Activated CD8-positive, alpha-beta memory T cell treated with anti-CD3 and anti-CD28 coated beads, Interleukin-2, amount 10 ng/mL, durations not matched to agents 7 days and 5 days (primary cell): ENCODE results near the gene ADAM11. TPM values are rescaled to one million over a fixed set of nuclear protein-coding genes. Genes with fewer than 3 reads are reported as not detected.
A peak's percentile ranks its signal among the peaks of the same experiment; 100 is the strongest.
"Not testable (repeated sequence)": the region's sequence is repeated elsewhere in the genome, so short reads cannot be mapped to it uniquely, and the experiment has no call there.

Source experiments
- ATAC-seq: fragments of 150-1000 bp; cut with Tn5 transposase; one replicate; pipeline ENCODE4 v1.10.0; 2021; ENCODE audit warnings: moderate library complexity
- CTCF ChIA-PET: fragments of 350-600 bp; sonication (Branson Sonifier 250); formaldehyde crosslinking; loops from one replicate; lab custom pipeline; 2021; ENCODE audit warnings: antibody characterized with exemption; lab: Charles Lee
- DNase-seq: peaks from one replicate; pipeline ENCODE4 v3.0.0-alpha.2; 2020
- H3K27ac Mint-ChIP-seq: one replicate; pipeline ENCODE4 v1.8.0; 2021; ENCODE audit warnings: mild to moderate bottlenecking, mixed read lengths
- H3K27me3 Mint-ChIP-seq: one replicate; pipeline ENCODE4 v1.8.0; 2021; ENCODE audit warnings: mixed read lengths
- H3K36me3 Mint-ChIP-seq: one replicate; pipeline ENCODE4 v1.8.0; 2021; ENCODE audit warnings: mild to moderate bottlenecking, mixed read lengths
- H3K4me1 Mint-ChIP-seq: one replicate; pipeline ENCODE4 v1.8.0; 2021; ENCODE audit warnings: mixed read lengths
- H3K4me3 Mint-ChIP-seq: one replicate; pipeline ENCODE4 v1.8.0; 2021; ENCODE audit warnings: mild to moderate bottlenecking, moderate library complexity, mixed read lengths
- H3K9me3 Mint-ChIP-seq: one replicate; pipeline ENCODE4 v1.8.0; 2022; ENCODE audit warnings: low read depth, mixed read lengths
- total RNA-seq, 2 experiments: library from RNA; stranded (reverse); gene quantifications; one replicate each; pipeline ENCODE4 v1.2.3, GENCODE V29; 2021

Gene ADAM11, protein sequence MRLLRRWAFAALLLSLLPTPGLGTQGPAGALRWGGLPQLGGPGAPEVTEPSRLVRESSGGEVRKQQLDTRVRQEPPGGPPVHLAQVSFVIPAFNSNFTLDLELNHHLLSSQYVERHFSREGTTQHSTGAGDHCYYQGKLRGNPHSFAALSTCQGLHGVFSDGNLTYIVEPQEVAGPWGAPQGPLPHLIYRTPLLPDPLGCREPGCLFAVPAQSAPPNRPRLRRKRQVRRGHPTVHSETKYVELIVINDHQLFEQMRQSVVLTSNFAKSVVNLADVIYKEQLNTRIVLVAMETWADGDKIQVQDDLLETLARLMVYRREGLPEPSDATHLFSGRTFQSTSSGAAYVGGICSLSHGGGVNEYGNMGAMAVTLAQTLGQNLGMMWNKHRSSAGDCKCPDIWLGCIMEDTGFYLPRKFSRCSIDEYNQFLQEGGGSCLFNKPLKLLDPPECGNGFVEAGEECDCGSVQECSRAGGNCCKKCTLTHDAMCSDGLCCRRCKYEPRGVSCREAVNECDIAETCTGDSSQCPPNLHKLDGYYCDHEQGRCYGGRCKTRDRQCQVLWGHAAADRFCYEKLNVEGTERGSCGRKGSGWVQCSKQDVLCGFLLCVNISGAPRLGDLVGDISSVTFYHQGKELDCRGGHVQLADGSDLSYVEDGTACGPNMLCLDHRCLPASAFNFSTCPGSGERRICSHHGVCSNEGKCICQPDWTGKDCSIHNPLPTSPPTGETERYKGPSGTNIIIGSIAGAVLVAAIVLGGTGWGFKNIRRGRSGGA
- under 1 TPM; 0.35 to 0.50 TPM for total RNA-seq

DNA sequence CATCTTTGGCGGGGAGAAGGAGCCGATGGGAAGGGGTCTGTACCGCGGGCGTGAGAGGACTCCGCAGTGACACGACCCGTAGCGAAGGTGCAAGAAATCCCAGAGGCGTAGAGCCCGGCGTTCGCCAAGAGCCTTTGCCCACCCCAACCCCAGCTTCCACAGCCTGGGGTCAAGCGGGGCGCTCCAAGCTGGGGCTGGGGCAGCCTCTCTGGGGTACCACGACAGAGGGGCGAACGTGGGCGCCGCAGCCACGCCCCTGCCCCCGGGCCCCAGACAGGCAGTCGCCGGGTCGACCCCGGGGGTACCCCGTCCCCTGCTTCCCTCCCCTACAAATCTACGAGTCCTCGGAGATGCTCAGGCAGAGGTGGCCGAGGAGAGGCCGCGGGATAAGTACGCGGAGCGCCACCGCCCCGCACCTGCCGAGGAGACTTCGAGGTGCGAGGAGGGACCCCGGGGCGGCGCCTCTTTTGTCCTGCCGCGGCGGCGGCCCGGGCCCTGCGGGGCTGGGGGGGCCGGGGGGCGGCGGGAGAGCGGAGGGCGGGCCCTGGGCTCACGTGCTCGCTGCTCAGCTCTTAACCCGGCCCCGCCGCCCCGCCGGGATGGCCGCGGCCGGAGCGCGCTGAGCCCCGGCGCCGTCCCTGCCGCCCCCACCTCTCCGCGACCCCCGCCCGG lies at the start of gene ADAM11:
TSS of gene ADAM11 (plus strand) at position 575 of the 672 bp plus-strand sequence. CDS start 212 bp downstream, outside the sequence.
- no peak within 1 kb of the TSS for H3K4me3 Mint-ChIP-seq
- H3K36me3 Mint-ChIP-seq = no peaks in the 10 kb centered on the region
- peak; percentile 47 for ATAC-seq
- CTCF ChIA-PET = interaction anchor here (1.1 to 1.4 kb wide), 3 partner anchors 11 to 21 kb away, joined by 3 to 5 read pairs (median 3); no protein-coding TSS in a partner anchor
- H3K4me1 Mint-ChIP-seq = no peaks in the 10 kb centered on the region
- DNase-seq = no peak
- no peak within 1 kb of the TSS for H3K27ac Mint-ChIP-seq
- H3K27me3 Mint-ChIP-seq = peaks cover 28% of the 10 kb centered on the region
- no peaks in the 10 kb centered on the region for H3K9me3 Mint-ChIP-seq

DNA sequence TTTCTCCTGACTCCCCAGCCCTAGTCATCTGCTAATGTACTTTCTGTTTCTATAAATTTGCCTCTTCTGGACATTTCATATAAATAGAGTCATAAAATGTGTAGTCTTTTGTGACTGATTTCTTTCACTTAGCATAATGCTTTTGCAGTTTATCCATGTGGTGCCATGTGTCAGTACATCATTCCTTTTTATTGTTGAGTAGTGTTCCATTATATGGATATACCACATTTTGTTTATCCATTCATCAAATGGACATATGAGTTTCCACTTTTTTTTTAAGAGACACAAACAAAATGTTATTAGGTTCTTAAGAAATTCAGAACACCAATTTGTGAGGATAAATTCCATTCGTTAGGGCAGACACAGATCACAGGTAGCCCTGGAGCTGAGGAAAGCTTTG lies 39.3 kb upstream of the ADAM11 start:
- CTCF ChIA-PET = no interaction called here
- DNase-seq (no peak), ATAC-seq (no peak)
- Mint-ChIP-seq H3K27ac (no peak overlapping the region), H3K36me3 (peaks cover 28% of the 10 kb centered on the region), H3K4me1 (no peaks in the 10 kb centered on the region), H3K9me3 (no peaks in the 10 kb centered on the region), H3K27me3 (no peaks in the 10 kb centered on the region), H3K4me3 (no peak overlapping the region)

- no peaks in the 10 kb centered on the region for H3K27me3 Mint-ChIP-seq
- DNase-seq (no peak), ATAC-seq (no peak)
- peaks cover 23% of the 10 kb centered on the region for H3K36me3 Mint-ChIP-seq
- CTCF ChIA-PET = interaction anchor here (1.2 kb wide), 1 partner anchor 779 kb away, joined by 4 read pairs; no protein-coding TSS in a partner anchor
- H3K4me3 Mint-ChIP-seq = no peak overlapping the region
- H3K9me3 Mint-ChIP-seq = no peaks in the 10 kb centered on the region
- no peak overlapping the region for H3K27ac Mint-ChIP-seq
- no peaks in the 10 kb centered on the region for H3K4me1 Mint-ChIP-seq
Measured at GRCh38 chr17:44722254-44722653, 36.5 kb upstream of the ADAM11 start.

GRCh38 chr17:44726121-44726520 lies 32.7 kb upstream of the ADAM11 start:
- CTCF ChIA-PET = interaction anchor here (1.2 kb wide), 1 partner anchor 85 kb away, joined by 3 read pairs; no protein-coding TSS in a partner anchor
- ATAC-seq = not testable (repeated sequence)

GRCh38 chr17:44733753-44734152 lies 25.0 kb upstream of the ADAM11 start:
- DNase-seq = no peak
- CTCF ChIA-PET = no interaction called here
- no peak overlapping the region for H3K4me3 Mint-ChIP-seq

More at GRCh38 chr17:44726121-44726520, 32.7 kb upstream of the ADAM11 start:
- not testable (repeated sequence) for H3K9me3 Mint-ChIP-seq, H3K27me3 Mint-ChIP-seq, H3K4me1 Mint-ChIP-seq, H3K27ac Mint-ChIP-seq, H3K4me3 Mint-ChIP-seq, DNase-seq
- peaks cover 24% of the 10 kb centered on the region for H3K36me3 Mint-ChIP-seq

GRCh38 chr17:44734272-44734671 lies 24.5 kb upstream of the ADAM11 start:
- ATAC-seq = no peak
- no peaks in the 10 kb centered on the region for H3K27me3 Mint-ChIP-seq
- H3K4me3 Mint-ChIP-seq = no peak overlapping the region
- H3K27ac Mint-ChIP-seq = no peak overlapping the region
- CTCF ChIA-PET = no interaction called here
- no peak for DNase-seq
- H3K36me3 Mint-ChIP-seq = peaks cover 34% of the 10 kb centered on the region
- no peaks in the 10 kb centered on the region for H3K9me3 Mint-ChIP-seq
- no peaks in the 10 kb centered on the region for H3K4me1 Mint-ChIP-seq

More at GRCh38 chr17:44733753-44734152, 25.0 kb upstream of the ADAM11 start:
- Mint-ChIP-seq H3K9me3 (no peaks in the 10 kb centered on the region), H3K27me3 (no peaks in the 10 kb centered on the region), H3K4me1 (no peaks in the 10 kb centered on the region), H3K27ac (no peak overlapping the region), H3K36me3 (peaks cover 33% of the 10 kb centered on the region)
- no peak for ATAC-seq

DNA sequence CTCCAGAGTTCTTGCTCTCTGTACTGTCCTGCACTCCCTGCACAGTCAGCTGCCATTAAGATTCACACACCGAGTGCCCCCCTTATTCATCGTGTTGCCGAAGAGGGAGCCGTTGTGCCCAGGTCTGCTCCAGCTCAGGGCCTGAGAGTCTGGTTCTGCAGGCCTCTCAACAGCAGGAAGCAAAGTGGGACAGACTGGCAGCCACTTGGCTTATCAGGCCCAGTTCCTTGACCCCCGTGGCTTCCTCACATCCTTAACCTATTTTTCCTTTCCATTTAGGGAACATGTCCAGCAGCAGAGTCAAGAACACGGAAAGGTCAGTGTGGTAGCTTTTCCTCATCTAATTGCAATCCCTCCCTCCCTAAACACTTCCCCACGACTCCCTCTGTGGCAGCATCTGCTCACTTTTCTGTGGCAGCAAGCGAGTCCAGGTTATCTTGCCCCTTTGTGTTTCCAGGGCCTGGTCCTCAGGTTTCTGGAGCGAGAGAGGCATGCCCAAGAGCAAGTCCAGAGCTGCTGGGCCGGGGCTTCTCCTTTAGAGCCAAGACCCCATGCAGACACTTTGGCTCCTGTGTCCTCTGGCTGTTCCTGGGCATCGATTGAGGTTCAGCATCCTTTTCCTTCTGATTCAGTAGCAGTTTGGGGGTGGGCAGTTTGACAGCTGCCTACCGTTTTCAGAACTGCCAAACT lies 22.1 kb upstream of the ADAM11 start:
- DNase-seq (no peak), ATAC-seq (no peak)
- CTCF ChIA-PET = interaction anchor here (1.0 kb wide), 1 partner anchor 38 kb away, joined by 4 read pairs; no protein-coding TSS in a partner anchor
- no peaks in the 10 kb centered on the region for H3K4me1 Mint-ChIP-seq
- H3K36me3 Mint-ChIP-seq = peaks cover 29% of the 10 kb centered on the region
- H3K27ac Mint-ChIP-seq = no peak overlapping the region
- no peaks in the 10 kb centered on the region for H3K9me3 Mint-ChIP-seq
- H3K4me3 Mint-ChIP-seq = no peak overlapping the region
- H3K27me3 Mint-ChIP-seq = no peaks in the 10 kb centered on the region

GRCh38 chr17:44738214-44738906 lies 20.4 kb upstream of the ADAM11 start:
- H3K9me3 Mint-ChIP-seq = no peaks in the 10 kb centered on the region
- H3K36me3 Mint-ChIP-seq = peaks cover 26% of the 10 kb centered on the region
- CTCF ChIA-PET = no interaction called here
- no peak overlapping the region for H3K4me3 Mint-ChIP-seq
- H3K4me1 Mint-ChIP-seq = no peaks in the 10 kb centered on the region
- H3K27me3 Mint-ChIP-seq = no peaks in the 10 kb centered on the region
- H3K27ac Mint-ChIP-seq = no peak overlapping the region
- DNase-seq (no peak), ATAC-seq (no peak)

DNA sequence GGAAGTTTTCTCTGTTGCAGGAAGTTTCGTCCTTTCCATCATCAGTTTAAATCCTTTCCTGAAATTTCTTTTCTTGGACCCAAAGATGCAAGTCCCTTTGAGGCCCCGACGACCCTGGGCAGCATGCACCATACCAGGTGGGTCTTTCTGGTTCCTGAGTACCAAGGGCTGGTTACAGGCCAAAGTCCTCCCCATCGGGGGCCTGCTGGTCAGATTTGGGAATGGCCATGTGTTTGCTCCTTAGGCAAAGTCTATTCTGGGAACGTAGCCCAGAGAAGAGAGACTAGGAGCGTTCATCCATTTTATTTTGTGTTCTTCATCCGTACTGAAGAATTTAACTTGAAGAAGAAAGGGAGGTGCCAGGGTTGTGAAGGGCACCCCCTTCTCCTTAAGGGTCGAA lies 17.5 kb upstream of the ADAM11 start:
- no peak overlapping the region for H3K4me3 Mint-ChIP-seq
- no peak overlapping the region for H3K27ac Mint-ChIP-seq
- H3K36me3 Mint-ChIP-seq = peaks cover 20% of the 10 kb centered on the region
- DNase-seq (no peak), ATAC-seq (no peak)
- no peaks in the 10 kb centered on the region for H3K4me1 Mint-ChIP-seq
- CTCF ChIA-PET = no interaction called here
- H3K27me3 Mint-ChIP-seq = no peaks in the 10 kb centered on the region
- no peaks in the 10 kb centered on the region for H3K9me3 Mint-ChIP-seq

DNA sequence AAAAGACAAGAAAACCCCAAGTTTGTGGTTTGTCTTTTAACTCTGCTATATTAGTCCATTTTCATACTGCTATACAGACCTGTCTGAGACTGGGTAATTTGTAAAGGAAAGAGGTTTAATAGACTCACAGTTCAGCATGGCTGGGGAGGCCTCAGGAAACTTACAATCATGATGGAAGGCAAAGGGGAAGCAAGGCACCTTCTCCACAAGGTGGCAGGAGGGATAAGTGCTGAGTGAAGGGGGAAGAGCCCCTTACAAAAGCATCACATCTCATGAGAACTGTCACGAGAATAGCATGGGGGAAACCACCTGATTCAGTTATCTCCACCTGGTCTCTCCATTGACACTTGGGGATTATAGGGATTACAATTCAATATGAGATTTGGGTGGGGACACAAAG lies 13.5 kb upstream of the ADAM11 start:
- Mint-ChIP-seq H3K27ac (no peak overlapping the region), H3K4me1 (no peaks in the 10 kb centered on the region), H3K27me3 (no peaks in the 10 kb centered on the region), H3K36me3 (peaks cover 26% of the 10 kb centered on the region), H3K4me3 (no peak overlapping the region), H3K9me3 (no peaks in the 10 kb centered on the region)
- DNase-seq (no peak), ATAC-seq (no peak)
- CTCF ChIA-PET = interaction anchor here (0.8 to 1.2 kb wide), 2 partner anchors 154 to 1246 kb away, joined by 3 read pairs; partner anchors contain the start of gene EFTUD2

DNA sequence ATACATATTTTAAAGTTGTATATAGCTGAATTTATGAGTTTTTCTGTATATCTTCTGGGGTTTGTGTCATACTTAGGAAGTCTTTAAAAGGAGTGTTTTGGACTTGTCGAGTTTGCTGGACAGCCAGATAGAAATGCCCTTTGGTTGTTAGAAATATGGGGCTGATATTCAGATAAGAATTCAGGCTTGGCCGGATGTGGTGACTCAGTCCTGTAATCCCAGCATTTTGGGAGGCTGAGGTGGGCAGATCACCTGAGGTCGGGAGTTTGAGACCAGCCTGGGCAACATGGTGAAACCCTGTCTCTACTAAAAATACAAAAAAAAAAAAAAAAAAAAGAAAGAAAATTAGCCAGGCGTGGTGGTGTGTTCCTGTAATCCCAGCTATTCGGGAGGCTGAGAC lies 13.1 kb upstream of the ADAM11 start:
- H3K9me3 Mint-ChIP-seq, H3K4me1 Mint-ChIP-seq, H3K27me3 Mint-ChIP-seq, H3K4me3 Mint-ChIP-seq, ATAC-seq, DNase-seq, H3K27ac Mint-ChIP-seq: not testable (repeated sequence)
- CTCF ChIA-PET = interaction anchor here (0.8 to 1.2 kb wide), 2 partner anchors 40 to 1246 kb away, joined by 3 read pairs; no protein-coding TSS in a partner anchor
- H3K36me3 Mint-ChIP-seq = peaks cover 28% of the 10 kb centered on the region

DNA sequence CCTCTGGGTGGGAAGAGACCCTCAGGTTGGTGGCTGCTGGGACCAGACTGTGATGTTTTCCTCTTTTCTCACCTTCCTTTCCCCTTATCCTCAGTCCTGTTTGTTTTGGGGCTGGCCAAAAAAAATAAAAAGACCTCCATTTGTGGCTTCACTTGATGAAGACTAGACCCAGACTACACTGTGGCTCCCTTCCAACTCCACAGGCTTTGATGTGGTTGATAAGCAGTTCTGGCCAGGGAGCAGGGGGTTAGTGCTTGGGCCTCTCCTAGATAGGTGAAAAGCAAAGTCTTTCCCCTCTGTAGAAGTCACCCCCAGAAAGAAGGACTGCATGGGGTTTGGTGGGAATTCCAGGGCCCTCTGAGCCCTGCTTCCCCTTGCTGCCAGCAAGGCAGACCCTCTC lies 11.2 kb upstream of the ADAM11 start:
- no peak for DNase-seq

More for the DNA sequence above, 11.2 kb upstream of the ADAM11 start:
- Mint-ChIP-seq H3K27ac (no peak overlapping the region), H3K36me3 (peaks cover 22% of the 10 kb centered on the region), H3K9me3 (no peaks in the 10 kb centered on the region), H3K4me1 (no peaks in the 10 kb centered on the region), H3K4me3 (no peak overlapping the region), H3K27me3 (no peaks in the 10 kb centered on the region)
- CTCF ChIA-PET = no interaction called here
- ATAC-seq = no peak
